H1 (cell line): ENCODE data around the gene SH3TC2. TPM values are rescaled to one million over a fixed set of nuclear protein-coding genes. Genes with fewer than 3 reads are reported as not detected.

ENCODE experiments used
- GTF2F1 ChIP-seq: IDR thresholded peaks from 2 replicates; pipeline ENCODE4 v1.6.1; 2012; ENCODE audit warnings: low read depth, low read length, improper control_type of control experiment, borderline replicate concordance
- POLR2AphosphoS5 ChIP-seq: IDR thresholded peaks from 2 replicates; pipeline ENCODE4 v1.6.1; 2011; ENCODE audit warnings: low read depth, low read length
- SUZ12 ChIP-seq: fragments of 200-600 bp; sonication (generic); IDR thresholded peaks from 2 replicates; pipeline ENCODE4 v1.6.1; 2012; ENCODE audit warnings: mild to moderate bottlenecking, inconsistent platforms, low read length, moderate library complexity, mixed read lengths
- polyA plus RNA-seq, 7 experiments: library from polyadenylated mRNA; depleted of rRNA in 3 of 7; stranded (reverse) in 5 of 7; unstranded in 2 of 7; fragments of >200 nt in 5 of 7; fragments of 200-250 nt in 2 of 7; gene quantifications; 1 replicate in 5 of 7; 2 replicates in 1 of 7; 4 replicates in 1 of 7; pipeline versions ENCODE4 v1.2.1 to v1.2.3, GENCODE V29; 2011 to 2013; ENCODE audit warnings: missing spikeins in 2 of 7, mixed read lengths in 2 of 7
- total RNA-seq: library from RNA; stranded (reverse); fragmentation: NEBNext Ultra II Directional; extraction: Animal tissue kit (Norgen Biotek cat#: 25700); gene quantifications from 2 replicates; pipeline ENCODE4 v1.2.1, GENCODE V29; 2021
- TF ChIP-seq, protein P1 (sequence below): IDR thresholded peaks from 2 replicates; pipeline ENCODE4 v1.6.1; 2012; ENCODE audit warnings: low read length, inconsistent platforms

SH3TC2 gene
- total and polyA plus RNA-seq, 2 of the 8 experiments (the other 6 are each of a cell fraction or from before 2014, with no cell fraction given), result 0.11 to 0.80 TPM

- TF ChIP-seq, protein P1, sequence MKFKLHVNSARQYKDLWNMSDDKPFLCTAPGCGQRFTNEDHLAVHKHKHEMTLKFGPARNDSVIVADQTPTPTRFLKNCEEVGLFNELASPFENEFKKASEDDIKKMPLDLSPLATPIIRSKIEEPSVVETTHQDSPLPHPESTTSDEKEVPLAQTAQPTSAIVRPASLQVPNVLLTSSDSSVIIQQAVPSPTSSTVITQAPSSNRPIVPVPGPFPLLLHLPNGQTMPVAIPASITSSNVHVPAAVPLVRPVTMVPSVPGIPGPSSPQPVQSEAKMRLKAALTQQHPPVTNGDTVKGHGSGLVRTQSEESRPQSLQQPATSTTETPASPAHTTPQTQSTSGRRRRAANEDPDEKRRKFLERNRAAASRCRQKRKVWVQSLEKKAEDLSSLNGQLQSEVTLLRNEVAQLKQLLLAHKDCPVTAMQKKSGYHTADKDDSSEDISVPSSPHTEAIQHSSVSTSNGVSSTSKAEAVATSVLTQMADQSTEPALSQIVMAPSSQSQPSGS, result no peak
- TF ChIP-seq GTF2F1 (no peak), SUZ12 (no peak), POLR2AphosphoS5 (no peak)
Observed at GRCh38 chr5:149108651-149109280, 45.9 kb upstream of the SH3TC2 start (continued).
